ENCODE results near the gene GPR39.

GPR39 gene

GRCh38 chr2:132656266-132656975 lies 239.8 kb downstream of the GPR39 start:
- no peak overlapping the region for H3K27ac ChIP-seq
- H3K9ac ChIP-seq, result no peak overlapping the region
- no peak overlapping the region for H2AFZ ChIP-seq
- no peaks in the 10 kb centered on the region for H3K4me1 ChIP-seq
- H3K79me2 ChIP-seq, result no peaks in the 10 kb centered on the region
- no peaks in the 10 kb centered on the region for H3K9me3 ChIP-seq (ENCODE audit: control insufficient read depth, low read length)
- H3K27me3 ChIP-seq (ENCODE audit: control insufficient read depth, insufficient read depth, low read length), result no peaks in the 10 kb centered on the region
- no peaks in the 10 kb centered on the region for H3K36me3 ChIP-seq (ENCODE audit: control insufficient read depth, insufficient read depth, low read length)
- H3K4me3 ChIP-seq (ENCODE audit: low read depth, low read length), result no peak overlapping the region
- no peak overlapping the region for H3K4me2 ChIP-seq (ENCODE audit: low read length)
- TF ChIP-seq CTCF (IDR thresholded peaks at IDR 0.05), result no peak

GRCh38 chr2:132659331-132659730 lies 242.7 kb downstream of the GPR39 start:
- Histone ChIP-seq H3K4me2 (ENCODE audit: low read length) (no peak overlapping the region), H3K4me3 (ENCODE audit: low read depth, low read length) (no peak overlapping the region), H3K36me3 (ENCODE audit: control insufficient read depth, insufficient read depth, low read length) (no peaks in the 10 kb centered on the region), H2AFZ (no peak overlapping the region), H3K9ac (no peak overlapping the region), H3K4me1 (no peaks in the 10 kb centered on the region), H3K27ac (no peak overlapping the region), H3K9me3 (ENCODE audit: control insufficient read depth, low read length) (no peaks in the 10 kb centered on the region), H3K79me2 (no peaks in the 10 kb centered on the region), H3K27me3 (ENCODE audit: control insufficient read depth, insufficient read depth, low read length) (no peaks in the 10 kb centered on the region)
- TF ChIP-seq CTCF (IDR thresholded peaks at IDR 0.05), result no peak

- no peaks in the 10 kb centered on the region for H3K36me3 ChIP-seq (ENCODE audit: control insufficient read depth, insufficient read depth, low read length)
- no peaks in the 10 kb centered on the region for H3K27me3 ChIP-seq (ENCODE audit: control insufficient read depth, insufficient read depth, low read length)
- TF ChIP-seq CTCF (IDR thresholded peaks at IDR 0.05), result no peak
Measured at GRCh38 chr2:132662732-132663131, 246.1 kb downstream of the GPR39 start.

GRCh38 chr2:132664096-132664495 lies 247.5 kb downstream of the GPR39 start:
- Histone ChIP-seq H3K4me2 (ENCODE audit: low read length) (no peak overlapping the region), H3K27me3 (ENCODE audit: control insufficient read depth, insufficient read depth, low read length) (no peaks in the 10 kb centered on the region)
- no peak for TF ChIP-seq CTCF (IDR thresholded peaks at IDR 0.05)

More at GRCh38 chr2:132662732-132663131, 246.1 kb downstream of the GPR39 start:
- Histone ChIP-seq H3K79me2 (no peaks in the 10 kb centered on the region), H3K4me3 (ENCODE audit: low read depth, low read length) (no peak overlapping the region), H3K27ac (no peak overlapping the region), H2AFZ (no peak overlapping the region), H3K9ac (no peak overlapping the region), H3K4me2 (ENCODE audit: low read length) (no peak overlapping the region), H3K4me1 (no peaks in the 10 kb centered on the region), H3K9me3 (ENCODE audit: control insufficient read depth, low read length) (no peaks in the 10 kb centered on the region)

More at GRCh38 chr2:132664096-132664495, 247.5 kb downstream of the GPR39 start:
- H3K27ac ChIP-seq, result no peak overlapping the region
- no peaks in the 10 kb centered on the region for H3K4me1 ChIP-seq
- no peak overlapping the region for H2AFZ ChIP-seq
- no peaks in the 10 kb centered on the region for H3K79me2 ChIP-seq
- no peak overlapping the region for H3K4me3 ChIP-seq (ENCODE audit: low read depth, low read length)
- no peak overlapping the region for H3K9ac ChIP-seq
- no peaks in the 10 kb centered on the region for H3K36me3 ChIP-seq (ENCODE audit: control insufficient read depth, insufficient read depth, low read length)
- no peaks in the 10 kb centered on the region for H3K9me3 ChIP-seq (ENCODE audit: control insufficient read depth, low read length)
